DND-41 (cell line): Measurements from ENCODE around the gene OXSM.

ENCODE experiments used
- CTCF ChIP-seq: IDR thresholded peaks from 2 replicates; pipeline ENCODE4 v1.5.1; 2012; ENCODE audit warnings: borderline replicate concordance, low read length, moderate library complexity, mild to moderate bottlenecking; ENCODE audit not compliant: poor library complexity, severe bottlenecking; ENCODE audit errors: extremely low read depth
- EZH2 ChIP-seq: IDR thresholded peaks from 3 replicates; pipeline ENCODE4 v1.6.1; 2012; ENCODE audit warnings: borderline replicate concordance, low read depth, mild to moderate bottlenecking, moderate library complexity, low read length, inconsistent platforms; ENCODE audit not compliant: severe bottlenecking

DNA sequence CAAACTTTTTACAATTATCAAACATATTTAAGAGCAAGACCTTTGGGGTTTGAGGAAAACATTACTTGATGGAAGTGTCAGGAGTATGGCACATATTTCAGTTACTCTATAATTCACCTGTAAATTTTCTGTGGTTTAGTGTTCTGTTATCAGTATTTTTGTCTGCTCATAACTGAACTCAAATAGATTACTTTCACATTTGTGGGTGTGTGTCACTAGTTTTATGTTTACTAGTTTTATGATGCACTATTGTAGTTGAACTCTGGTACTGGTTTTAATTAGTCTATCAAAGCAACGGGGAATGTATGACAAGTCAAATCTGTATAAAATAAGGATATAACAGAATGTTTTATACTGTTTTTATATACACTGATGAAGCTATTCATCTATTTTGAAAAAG is 27.2 kb downstream of the OXSM start:
- TF ChIP-seq CTCF (no peak), EZH2 (no peak)
